H1 (cell line): ENCODE measurements around the gene MSI2. TPM values are rescaled to one million over a fixed set of nuclear protein-coding genes. Genes with fewer than 3 reads are reported as not detected.

ENCODE experiments used
- CTCF ChIA-PET: fragments of 300-600 bp; sonication (Branson Sonifier 250); formaldehyde crosslinking; loops from one replicate; lab custom pipeline; 2021; ENCODE audit not compliant: partially characterized antibody; lab: Charles Lee
- POLR2A ChIA-PET: fragments of 300-600 bp; sonication (Branson Sonifier 250); formaldehyde crosslinking; loops from one replicate; lab custom pipeline; 2021; ENCODE audit warnings: inconsistent platforms; ENCODE audit not compliant: partially characterized antibody; lab: Charles Lee
- DNase-seq, 2 experiments: peaks; one replicate each; pipeline versions ENCODE4 v3.0.0 to v3.0.0-alpha.2; 2010 to 2022; ENCODE audit warnings: low spot score in 2 of 2, low read depth in 1 of 2, mixed read lengths in 1 of 2
- FAIRE-seq: peaks from 2 replicates; lab custom pipeline; 2011; peaks lifted over from hg19 to GRCh38; lab: Jason Lieb, UNC
- H2AFZ ChIP-seq: 2 replicates; pipeline ENCODE4 v1.8.1; 2012; ENCODE audit warnings: low read length, inconsistent platforms
- H2AK5ac ChIP-seq: 2 replicates; pipeline ENCODE4 v1.6.1; 2013; ENCODE audit warnings: low read depth, low read length
- H2BK120ac ChIP-seq: replicated peaks from 2 replicates; pipeline ENCODE3; 2013; ENCODE audit warnings: low read depth, low read length, inconsistent platforms
- H2BK12ac ChIP-seq: 2 replicates; pipeline ENCODE4 v1.6.1; 2013; ENCODE audit warnings: low read depth, low read length
- H2BK15ac ChIP-seq: 2 replicates; pipeline ENCODE4 v1.6.1; 2013; ENCODE audit warnings: low read length
- H2BK20ac ChIP-seq: 2 replicates; pipeline ENCODE4 v1.6.1; 2013; ENCODE audit warnings: low read length
- H2BK5ac ChIP-seq: 2 replicates; pipeline ENCODE4 v1.6.1; 2013; ENCODE audit warnings: low read depth, low read length
- H3K14ac ChIP-seq: 2 replicates; pipeline ENCODE4 v1.6.1; 2013; ENCODE audit warnings: inconsistent platforms; ENCODE audit not compliant: insufficient read length
- H3K18ac ChIP-seq: 2 replicates; pipeline ENCODE4 v1.6.1; 2013; ENCODE audit warnings: low read length; ENCODE audit errors: extremely low read depth
- H3K23ac ChIP-seq: 2 replicates; pipeline ENCODE4 v1.6.1; 2013; ENCODE audit warnings: inconsistent platforms; ENCODE audit not compliant: insufficient read length
- H3K23me2 ChIP-seq: 2 replicates; pipeline ENCODE4 v1.6.1; 2013; ENCODE audit warnings: low read depth, low read length
- H3K27ac ChIP-seq: 2 replicates; pipeline ENCODE4 v1.6.1; 2011; ENCODE audit warnings: low read depth, low read length, inconsistent platforms
- H3K27me3 ChIP-seq, 4 experiments: replicated peaks in 1 of 4; 1 replicate in 1 of 4; 2 replicates in 3 of 4; pipeline versions ENCODE4 v1.6.1 to v1.8.1; 2011 to 2013; ENCODE audit warnings: low read length in 3 of 4, mild to moderate bottlenecking in 3 of 4, inconsistent platforms in 2 of 4, mixed read lengths in 2 of 4, moderate library complexity in 1 of 4; ENCODE audit not compliant: control insufficient read depth in 3 of 4, insufficient read depth in 3 of 4; ENCODE audit errors: extremely low read depth in 1 of 4
- H3K36me3 ChIP-seq, 4 experiments: 2 replicates each; pipeline versions ENCODE4 v1.6.1 to v1.8.1; 2011 to 2013; ENCODE audit warnings: mild to moderate bottlenecking in 4 of 4, low read length in 3 of 4, moderate library complexity in 2 of 4, control low read depth in 1 of 4, inconsistent platforms in 1 of 4; ENCODE audit not compliant: insufficient read depth in 4 of 4, control insufficient read depth in 2 of 4
- H3K4ac ChIP-seq: replicated peaks from 2 replicates; pipeline ENCODE3; 2013; ENCODE audit warnings: low read length, low read depth, mixed read lengths, inconsistent platforms; ENCODE audit not compliant: insufficient read length
- H3K4me1 ChIP-seq, 4 experiments: replicated peaks in 1 of 4; 1 replicate in 1 of 4; 2 replicates in 3 of 4; pipeline versions ENCODE4 v1.6.1 to v1.8.1; 2011 to 2013; ENCODE audit warnings: low read length in 3 of 4, inconsistent platforms in 2 of 4, mixed read lengths in 1 of 4; ENCODE audit not compliant: insufficient read depth in 4 of 4, control insufficient read depth in 3 of 4
- H3K4me2 ChIP-seq, 2 experiments: 2 replicates each; pipeline versions ENCODE4 v1.6.1 to v1.8.1; 2011 to 2013; ENCODE audit warnings: low read depth in 2 of 2, low read length in 2 of 2, control low read depth in 1 of 2, inconsistent platforms in 1 of 2, mild to moderate bottlenecking in 1 of 2; ENCODE audit not compliant: insufficient read depth in 1 of 2
- H3K4me3 ChIP-seq, 4 experiments: fragments of 200-600, 300-600 bp in 1 of 4; sonication (generic), shearing (Covaris generic), sonication (Bioruptor Twin) in 1 of 4; 2 replicates each; pipeline versions ENCODE4 v1.5.1 to v1.8.1; 2011 to 2016; ENCODE audit warnings: low read length in 4 of 4, low read depth in 3 of 4, control low read depth in 2 of 4, inconsistent platforms in 2 of 4, mild to moderate bottlenecking in 2 of 4, mixed read lengths in 1 of 4, moderate library complexity in 1 of 4; ENCODE audit not compliant: insufficient read depth in 2 of 4; ENCODE audit errors: extremely low read depth in 1 of 4
- H3K56ac ChIP-seq: replicated peaks from 2 replicates; pipeline ENCODE3; 2013; ENCODE audit warnings: low read depth, mild to moderate bottlenecking, mixed read lengths, low read length, inconsistent platforms; ENCODE audit not compliant: insufficient read length
- H3K79me1 ChIP-seq: 2 replicates; pipeline ENCODE4 v1.6.1; 2013; ENCODE audit warnings: low read depth, low read length, control low read depth
- H3K79me2 ChIP-seq, 2 experiments: 2 replicates each; pipeline versions ENCODE4 v1.6.1 to v1.8.1; 2012 to 2013; ENCODE audit warnings: low read length in 2 of 2, mild to moderate bottlenecking in 2 of 2, inconsistent platforms in 1 of 2; ENCODE audit not compliant: insufficient read depth in 2 of 2, control insufficient read depth in 1 of 2
- H3K9ac ChIP-seq, 4 experiments: replicated peaks in 1 of 4; 1 replicate in 1 of 4; 2 replicates in 3 of 4; pipeline versions ENCODE4 v1.6.1 to v1.8.1; 2011 to 2013; ENCODE audit warnings: low read depth in 3 of 4, low read length in 3 of 4, control low read depth in 2 of 4, mild to moderate bottlenecking in 2 of 4, moderate library complexity in 2 of 4, inconsistent platforms in 1 of 4; ENCODE audit errors: extremely low read depth in 1 of 4
- H3K9me3 ChIP-seq, 2 experiments: 2 replicates each; pipeline versions ENCODE4 v1.6.1 to v1.8.1; 2012 to 2013; ENCODE audit warnings: mild to moderate bottlenecking in 2 of 2, moderate library complexity in 2 of 2, control low read depth in 1 of 2, inconsistent platforms in 1 of 2, low read depth in 1 of 2, low read length in 1 of 2, mixed read lengths in 1 of 2; ENCODE audit not compliant: insufficient read depth in 2 of 2
- H4K20me1 ChIP-seq, 2 experiments: replicated peaks in 1 of 2; 2 replicates each; pipeline versions ENCODE3 to v1.8.1; 2011 to 2013; ENCODE audit warnings: inconsistent platforms in 2 of 2, low read length in 2 of 2, mild to moderate bottlenecking in 1 of 2; ENCODE audit not compliant: insufficient read depth in 2 of 2, control insufficient read depth in 1 of 2
- H4K5ac ChIP-seq: 2 replicates; pipeline ENCODE4 v1.6.1; 2013; ENCODE audit warnings: low read length, low read depth, mixed read lengths, inconsistent platforms; ENCODE audit not compliant: insufficient read length
- H4K8ac ChIP-seq: 2 replicates; pipeline ENCODE4 v1.8.0; 2013; ENCODE audit warnings: mild to moderate bottlenecking, moderate library complexity, low read length, inconsistent platforms; ENCODE audit not compliant: insufficient read depth; ENCODE audit errors: extremely low read depth
- H4K91ac ChIP-seq: replicated peaks from 2 replicates; pipeline ENCODE3; 2013; ENCODE audit warnings: low read length, mixed read lengths, inconsistent platforms; ENCODE audit not compliant: insufficient read length
- BACH1 ChIP-seq: IDR thresholded peaks from 2 replicates; pipeline ENCODE4 v1.6.1; 2012; ENCODE audit warnings: low read length, improper control_type of control experiment
- CBX8 ChIP-seq: fragments of 300-800, 300-1000 bp; sonication (generic); IDR thresholded peaks from 2 replicates; pipeline ENCODE4 v1.7.1; 2016; ENCODE audit warnings: low read depth, low read length, borderline replicate concordance
- GABPA ChIP-seq: IDR thresholded peaks from 2 replicates; pipeline ENCODE4 v1.6.1; 2011; ENCODE audit warnings: mild to moderate bottlenecking, low read length, moderate library complexity, borderline replicate concordance; ENCODE audit not compliant: insufficient read depth
- GTF2F1 ChIP-seq: IDR thresholded peaks from 2 replicates; pipeline ENCODE4 v1.6.1; 2012; ENCODE audit warnings: low read depth, low read length, improper control_type of control experiment, borderline replicate concordance
- HDAC6 ChIP-seq: IDR thresholded peaks from one replicate; pipeline ENCODE4 v1.7.1; 2012; ENCODE audit warnings: low read depth, mild to moderate bottlenecking, inconsistent platforms, low read length, moderate library complexity
- KDM1A ChIP-seq: fragments of 200-600, 300-600 bp; sonication (generic); IDR thresholded peaks from 2 replicates; pipeline ENCODE4 v1.7.1; 2016; ENCODE audit warnings: mild to moderate bottlenecking, low read length, borderline replicate concordance
- RFX5 ChIP-seq: IDR thresholded peaks from 2 replicates; pipeline ENCODE4 v1.6.1; 2011; ENCODE audit warnings: low read depth, low read length, improper control_type of control experiment, borderline replicate concordance
- TAF7 ChIP-seq: optimal IDR thresholded peaks from 2 replicates; pipeline ENCODE3; 2011; ENCODE audit warnings: low read depth, mild to moderate bottlenecking, inconsistent platforms, low read length, moderate library complexity, borderline replicate concordance
- TCF12 ChIP-seq: IDR thresholded peaks from 2 replicates; pipeline ENCODE4 v1.6.1; 2011; ENCODE audit warnings: low read depth, mild to moderate bottlenecking, low read length
- WGBS, 2 experiments: shearing (Covaris generic) in 1 of 2; methylation state at CpG; one replicate each; pipeline versions ENCODE4 v1.1.6 to v1.1.7; 2013 to 2015; ENCODE audit warnings: low lambda C conversion rate in 2 of 2, mixed read lengths in 2 of 2, inconsistent platforms in 1 of 2, low coverage in 1 of 2, missing lambda C conversion rate in 1 of 2; ENCODE audit not compliant: insufficient replicate concordance in 2 of 2, insufficient coverage in 1 of 2, insufficient read length in 1 of 2; ENCODE audit errors: extremely low coverage in 1 of 2, missing lambda C conversion rate in 1 of 2; 5-methylcytosine and 5-hydroxymethylcytosine counted together
- polyA plus RNA-seq, 7 experiments: library from polyadenylated mRNA; depleted of rRNA in 3 of 7; stranded (reverse) in 5 of 7; unstranded in 2 of 7; fragments of >200 nt in 5 of 7; fragments of 200-250 nt in 2 of 7; gene quantifications; 1 replicate in 5 of 7; 2 replicates in 1 of 7; 4 replicates in 1 of 7; pipeline versions ENCODE4 v1.2.1 to v1.2.3, GENCODE V29; 2011 to 2013; ENCODE audit warnings: missing spikeins in 2 of 7, mixed read lengths in 2 of 7
- total RNA-seq: library from RNA; stranded (reverse); fragmentation: NEBNext Ultra II Directional; extraction: Animal tissue kit (Norgen Biotek cat#: 25700); gene quantifications from 2 replicates; pipeline ENCODE4 v1.2.1, GENCODE V29; 2021
- TF ChIP-seq, protein P1 (sequence below): IDR thresholded peaks from 2 replicates; pipeline ENCODE4 v1.6.1; 2011; ENCODE audit warnings: low read length, improper control_type of control experiment

The MSI2 gene
- total and polyA plus RNA-seq, 2 of the 8 experiments (the other 6 are each of a cell fraction or from before 2014, with no cell fraction given), result 36.7 to 80.6 TPM

- H2AFZ ChIP-seq, result no peak overlapping the region
- TF ChIP-seq CBX8 (no peak), KDM1A (no peak), BACH1 (no peak), GABPA (peak; percentile 49; the same call in 1 of the 2 replicates), RFX5 (no peak), TAF7 (peak; percentile 46), TCF12 (no peak), GTF2F1 (no peak), HDAC6 (no peak)
- TF ChIP-seq, protein P1, sequence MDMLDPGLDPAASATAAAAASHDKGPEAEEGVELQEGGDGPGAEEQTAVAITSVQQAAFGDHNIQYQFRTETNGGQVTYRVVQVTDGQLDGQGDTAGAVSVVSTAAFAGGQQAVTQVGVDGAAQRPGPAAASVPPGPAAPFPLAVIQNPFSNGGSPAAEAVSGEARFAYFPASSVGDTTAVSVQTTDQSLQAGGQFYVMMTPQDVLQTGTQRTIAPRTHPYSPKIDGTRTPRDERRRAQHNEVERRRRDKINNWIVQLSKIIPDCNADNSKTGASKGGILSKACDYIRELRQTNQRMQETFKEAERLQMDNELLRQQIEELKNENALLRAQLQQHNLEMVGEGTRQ, result no peak
These were observed 341.5 kb downstream of the MSI2 start for GRCh38 chr17:57597531-57598453.

More at GRCh38 chr17:57597531-57598453, 341.5 kb downstream of the MSI2 start:
- H3K9me3 ChIP-seq, result no peaks in the 10 kb centered on the region
- no peak overlapping the region for H3K4me2 ChIP-seq
- DNase-seq, result peak; percentile 49 to 79
- H3K14ac ChIP-seq, result no peak overlapping the region
- no peak overlapping the region for H3K27ac ChIP-seq
- H3K4ac ChIP-seq, result no peak overlapping the region
- peaks cover 2% of the 10 kb centered on the region in 2 experiments for H4K20me1 ChIP-seq
- no peak overlapping the region for H3K4me3 ChIP-seq
- ChIA-PET POLR2A (interaction anchor here (1.4 kb wide), 1 partner anchor 74 kb away, joined by 3 read pairs; no protein-coding TSS in a partner anchor), CTCF (interaction anchor here (0.6 to 8.2 kb wide), 63 partner anchors 9 to 547 kb away, joined by 3 to 100 read pairs (median 5); no protein-coding TSS in a partner anchor)
- peak; percentile 89 for FAIRE-seq
- H3K4me1 ChIP-seq, result peaks cover 0 to 3% (median 1%) of the 10 kb centered on the region in 4 experiments; a peak in 2 of 7 replicates
- 67% methylated on average over 8 of the region's 8 CpGs; no CpG with 5 or more reads in 1 of the 2 experiments for WGBS, 2 experiments
- H2BK15ac ChIP-seq, result no peak overlapping the region
- no peaks in the 10 kb centered on the region for H3K27me3 ChIP-seq
- no peaks in the 10 kb centered on the region for H3K79me2 ChIP-seq
- H3K79me1 ChIP-seq, result no peaks in the 10 kb centered on the region
- H2BK12ac ChIP-seq, result no peak overlapping the region
- no peak overlapping the region for H2BK20ac ChIP-seq
- no peak overlapping the region for H4K8ac ChIP-seq
- H3K18ac ChIP-seq, result no peak overlapping the region
- no peak overlapping the region for H3K56ac ChIP-seq
- no peak overlapping the region for H4K5ac ChIP-seq
- H2BK5ac ChIP-seq, result no peak overlapping the region
- H4K91ac ChIP-seq, result no peak overlapping the region
- H3K9ac ChIP-seq, result no peak overlapping the region
- no peak overlapping the region for H2AK5ac ChIP-seq
- no peak overlapping the region for H2BK120ac ChIP-seq
- no peaks in the 10 kb centered on the region for H3K23me2 ChIP-seq
- no peaks in the 10 kb centered on the region; a peak in 1 of 8 replicates for H3K36me3 ChIP-seq
- H3K23ac ChIP-seq, result no peak overlapping the region
